Activated naive CD8-positive, alpha-beta T cell treated with anti-CD3 and anti-CD28 coated beads, Interleukin-2, amount 50 U/mL, for 24 hours (primary cell): ENCODE data around the gene SEMA7A.

Source experiments
- ATAC-seq: fragments of 150-1000 bp; cut with Tn5 transposase; one replicate; pipeline ENCODE4 v1.10.0; 2021
- DNase-seq: peaks from one replicate; pipeline ENCODE4 v3.0.0; 2021
- H3K27ac Mint-ChIP-seq: one replicate; pipeline ENCODE4 v1.8.0; 2021; ENCODE audit warnings: mild to moderate bottlenecking, mixed read lengths
- H3K27me3 Mint-ChIP-seq: one replicate; pipeline ENCODE4 v1.8.0; 2021; ENCODE audit warnings: mixed read lengths
- H3K36me3 Mint-ChIP-seq: one replicate; pipeline ENCODE4 v1.8.0; 2021; ENCODE audit warnings: low read depth, mixed read lengths
- H3K4me1 Mint-ChIP-seq: one replicate; pipeline ENCODE4 v1.8.0; 2021; ENCODE audit warnings: mixed read lengths
- H3K4me3 Mint-ChIP-seq: one replicate; pipeline ENCODE4 v1.8.0; 2021; ENCODE audit warnings: mild to moderate bottlenecking, moderate library complexity, mixed read lengths
- H3K9me3 Mint-ChIP-seq: one replicate; pipeline ENCODE4 v1.8.0; 2021; ENCODE audit warnings: mixed read lengths

The SEMA7A gene

DNA sequence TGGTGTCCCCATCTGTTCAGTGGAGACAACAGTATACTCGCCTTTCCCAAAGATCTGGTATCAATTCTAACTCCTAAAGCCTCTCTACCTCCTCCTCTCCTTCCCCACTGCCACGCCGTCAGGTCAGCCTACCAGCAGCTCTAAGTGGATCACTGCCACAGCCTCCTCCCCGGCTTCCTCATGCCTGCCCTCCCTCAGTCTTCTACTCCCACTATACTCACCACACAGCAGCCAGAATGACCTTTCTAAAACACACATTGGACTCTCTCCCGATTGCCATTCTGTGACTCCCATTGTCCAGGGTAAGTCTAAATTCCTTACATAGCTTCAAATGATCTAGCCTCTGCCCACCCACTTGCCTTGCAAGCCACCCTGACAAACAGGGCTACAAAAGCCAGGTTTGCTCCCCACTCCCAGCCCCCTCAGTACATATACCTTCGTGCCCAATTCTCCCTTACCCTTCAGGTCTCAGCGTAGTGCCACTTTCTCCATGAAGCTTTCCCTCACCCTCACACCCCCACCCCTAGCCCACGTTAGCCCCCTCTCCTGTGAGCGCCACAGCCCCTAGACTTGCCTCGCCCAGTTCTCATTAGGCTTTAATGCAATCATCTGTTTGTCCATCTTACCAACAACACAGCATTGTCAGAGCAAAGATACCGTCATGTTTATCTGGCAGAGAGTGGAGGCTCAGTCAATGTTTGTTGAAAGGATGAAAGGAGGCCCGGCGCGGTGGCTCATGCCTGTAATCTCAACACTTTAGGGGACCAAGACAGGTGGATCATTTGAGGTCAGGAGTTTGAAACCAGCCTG, 9.5 kb upstream of the SEMA7A start:
- DNase-seq (no peak), ATAC-seq (no peak)
- Mint-ChIP-seq H3K27me3 (no peaks in the 10 kb centered on the region), H3K4me1 (peaks cover 4% of the 10 kb centered on the region), H3K36me3 (peaks cover 13% of the 10 kb centered on the region), H3K9me3 (no peaks in the 10 kb centered on the region), H3K27ac (no peak overlapping the region), H3K4me3 (no peak overlapping the region)

- H3K9me3 Mint-ChIP-seq, result no peaks in the 10 kb centered on the region
- H3K27me3 Mint-ChIP-seq, result no peaks in the 10 kb centered on the region
- peaks cover 7% of the 10 kb centered on the region for H3K36me3 Mint-ChIP-seq
- H3K27ac Mint-ChIP-seq, result no peak overlapping the region
- no peak for DNase-seq
- peaks cover 10% of the 10 kb centered on the region for H3K4me1 Mint-ChIP-seq
- H3K4me3 Mint-ChIP-seq, result no peak overlapping the region
- no peak for ATAC-seq
These were observed 8.8 kb upstream of the SEMA7A start for GRCh38 chr15:74442604-74443003.

DNA sequence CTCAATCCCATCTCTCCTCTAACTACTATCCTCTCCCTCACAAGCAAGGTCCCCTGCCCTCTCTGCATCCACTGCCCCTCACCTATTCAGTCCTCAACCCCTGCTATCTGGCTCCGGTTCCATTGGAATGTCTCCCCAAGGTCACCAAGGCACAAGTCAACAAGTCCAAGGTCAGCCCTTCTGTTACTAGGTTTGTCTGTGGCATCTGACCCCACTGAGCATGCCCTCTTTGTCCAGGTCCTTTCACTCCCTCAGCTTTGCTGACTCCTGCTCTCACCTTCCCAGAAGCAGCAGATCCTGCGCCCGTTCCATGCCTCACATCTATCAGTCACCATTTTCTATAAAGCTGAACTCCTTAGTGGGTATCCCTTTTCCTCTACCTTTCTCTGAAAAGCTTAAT, 8.3 kb upstream of the SEMA7A start:
- H3K4me1 Mint-ChIP-seq, result peaks cover 10% of the 10 kb centered on the region
- H3K36me3 Mint-ChIP-seq, result peaks cover 7% of the 10 kb centered on the region
- H3K27ac Mint-ChIP-seq, result no peak overlapping the region
- ATAC-seq (no peak), DNase-seq (no peak)
- no peaks in the 10 kb centered on the region for H3K27me3 Mint-ChIP-seq
- H3K4me3 Mint-ChIP-seq, result no peak overlapping the region
- H3K9me3 Mint-ChIP-seq, result no peaks in the 10 kb centered on the region

GRCh38 chr15:74441248-74441941, 7.6 kb upstream of the SEMA7A start:
- peaks cover 16% of the 10 kb centered on the region for H3K4me1 Mint-ChIP-seq

DNA sequence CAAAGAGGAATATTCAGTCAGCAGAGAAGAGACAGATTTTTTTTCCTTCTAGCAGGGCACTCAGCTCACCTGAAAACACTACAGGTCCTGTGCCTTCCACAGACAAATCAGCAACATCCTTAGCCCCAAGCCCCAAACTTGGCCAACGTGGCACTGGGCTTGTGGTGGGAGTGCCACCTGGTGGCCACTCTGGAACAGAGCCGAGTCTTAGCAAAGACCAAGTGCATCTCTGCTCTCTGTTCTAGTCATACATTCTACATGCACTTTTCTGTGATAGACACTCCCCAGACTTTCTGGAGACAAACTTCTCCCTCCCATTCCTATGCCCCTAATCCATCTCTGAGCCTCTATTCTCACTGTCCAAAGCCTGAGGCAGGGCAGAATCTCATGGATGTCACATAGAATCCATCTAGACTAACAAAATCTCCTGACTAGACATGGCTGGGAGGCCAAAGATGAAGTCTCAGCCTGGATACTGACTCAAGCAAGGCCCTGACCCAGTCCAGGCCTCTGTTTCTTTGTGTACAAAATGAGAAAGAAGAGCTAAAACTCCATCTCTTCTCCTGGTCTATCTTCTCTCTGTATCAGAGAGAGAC, 5.1 kb upstream of the SEMA7A start:
- Mint-ChIP-seq H3K4me3 (no peak overlapping the region), H3K4me1 (peaks cover 41% of the 10 kb centered on the region), H3K27ac (peak overlapping the region; percentile 44), H3K27me3 (no peaks in the 10 kb centered on the region), H3K9me3 (no peaks in the 10 kb centered on the region), H3K36me3 (no peaks in the 10 kb centered on the region)
- ATAC-seq (peak; percentile 80), DNase-seq (peak; percentile 81)

More at GRCh38 chr15:74441248-74441941, 7.6 kb upstream of the SEMA7A start:
- Mint-ChIP-seq H3K36me3 (peaks cover 2% of the 10 kb centered on the region), H3K27ac (no peak overlapping the region), H3K9me3 (no peaks in the 10 kb centered on the region), H3K4me3 (no peak overlapping the region), H3K27me3 (no peaks in the 10 kb centered on the region)
- no peak for ATAC-seq
- no peak for DNase-seq

- DNase-seq (no peak), ATAC-seq (no peak)
- peak overlapping the region; percentile 44 for H3K27ac Mint-ChIP-seq
- H3K4me3 Mint-ChIP-seq, result no peak overlapping the region
- H3K36me3 Mint-ChIP-seq, result no peaks in the 10 kb centered on the region
- H3K27me3 Mint-ChIP-seq, result no peaks in the 10 kb centered on the region
- peaks cover 41% of the 10 kb centered on the region for H3K4me1 Mint-ChIP-seq
- H3K9me3 Mint-ChIP-seq, result no peaks in the 10 kb centered on the region
These were observed 4.4 kb upstream of the SEMA7A start for GRCh38 chr15:74438206-74438605.

DNA sequence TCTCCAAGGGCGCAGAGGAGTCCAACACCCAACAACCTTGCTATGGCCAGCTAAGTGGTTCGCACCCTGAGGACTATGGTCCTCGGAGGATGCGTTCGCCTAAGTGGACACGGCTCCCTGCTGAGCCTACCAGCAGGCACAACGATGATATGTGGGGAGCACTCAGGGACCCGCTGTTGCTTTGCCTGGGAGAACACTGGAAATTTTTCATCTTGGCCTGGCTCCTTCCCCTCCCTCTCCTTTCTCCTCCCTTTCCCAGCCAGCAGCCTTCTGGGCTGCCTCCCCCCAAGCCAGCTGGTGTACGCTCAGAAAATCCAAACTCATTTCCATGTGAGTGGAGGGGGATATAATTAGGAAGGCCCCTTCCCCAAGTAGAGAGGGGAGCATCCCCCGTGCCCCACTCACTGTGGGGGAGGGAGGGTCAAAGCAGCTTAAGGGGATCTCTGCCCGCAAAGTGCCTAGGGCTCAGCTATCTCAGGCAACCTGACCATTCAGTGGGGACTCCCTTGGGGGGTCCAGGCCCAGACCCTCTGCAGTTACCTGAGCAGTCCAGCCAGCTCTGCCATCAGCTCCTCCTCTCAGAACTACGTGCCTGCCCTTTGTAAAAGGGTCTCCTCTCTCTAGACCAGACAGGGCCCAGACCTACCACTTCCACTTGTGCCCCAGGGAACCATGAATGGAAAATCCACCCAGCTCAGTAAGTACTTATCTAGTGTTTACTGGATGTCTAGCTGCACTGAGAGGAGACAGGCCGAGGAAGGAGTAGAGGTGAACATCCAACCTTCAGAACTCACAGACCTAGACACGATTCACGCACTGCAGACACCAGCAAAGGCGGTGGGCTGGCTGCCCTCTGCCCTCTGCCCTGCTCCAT, 742 bp upstream of the SEMA7A start:
- peak overlapping the region; percentile 83 for H3K4me3 Mint-ChIP-seq
- peaks cover 67% of the 10 kb centered on the region for H3K4me1 Mint-ChIP-seq
- peak; percentile 9 for ATAC-seq
- no peaks in the 10 kb centered on the region for H3K9me3 Mint-ChIP-seq
- H3K36me3 Mint-ChIP-seq, result peaks cover 32% of the 10 kb centered on the region
- peak overlapping the region; percentile 91 for H3K27ac Mint-ChIP-seq
- no peaks in the 10 kb centered on the region for H3K27me3 Mint-ChIP-seq
- no peak for DNase-seq

DNA sequence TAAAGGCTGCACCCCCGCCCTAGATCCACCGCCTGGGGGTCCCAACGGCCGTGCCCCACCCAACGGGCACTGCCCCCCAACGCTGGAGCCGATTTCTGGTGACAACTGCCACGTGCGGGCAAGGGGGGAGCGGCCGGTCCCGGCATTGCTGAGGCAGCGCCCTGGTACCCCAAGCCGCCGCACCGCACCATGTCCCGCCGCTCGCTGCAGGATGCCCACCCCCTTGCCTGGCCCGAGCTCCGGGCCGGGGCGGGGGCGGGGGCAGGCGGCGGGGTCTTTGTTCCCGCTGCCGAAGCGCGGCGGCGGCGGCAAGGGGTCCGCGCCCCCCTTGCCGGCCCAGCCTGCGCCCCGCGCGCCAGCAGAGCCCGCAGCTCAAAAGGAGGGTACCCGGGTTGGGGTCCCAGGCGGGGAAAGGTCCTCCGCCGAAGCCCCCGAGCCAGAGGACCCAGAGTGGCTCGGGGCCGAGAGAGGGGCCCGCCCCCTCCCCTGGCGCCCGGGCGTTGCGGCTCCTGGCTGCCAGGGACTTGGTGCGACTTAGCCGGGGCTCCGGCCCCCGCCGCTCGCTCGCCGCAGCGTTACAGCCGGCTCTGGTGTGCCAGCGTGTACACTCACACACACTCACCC, 678 bp downstream of the SEMA7A start:
- Mint-ChIP-seq H3K9me3 (no peaks in the 10 kb centered on the region), H3K4me3 (peak overlapping the region; percentile 94), H3K27ac (peak overlapping the region; percentile 93)

GRCh38 chr15:74432271-74432967, 1.3 kb downstream of the SEMA7A start:
- DNase-seq (no peak), ATAC-seq (no peak)
- Mint-ChIP-seq H3K4me1 (peaks cover 78% of the 10 kb centered on the region), H3K27ac (peak overlapping the region; percentile 93), H3K27me3 (no peaks in the 10 kb centered on the region), H3K36me3 (peaks cover 51% of the 10 kb centered on the region), H3K9me3 (no peaks in the 10 kb centered on the region), H3K4me3 (peak overlapping the region; percentile 94)

More for the DNA sequence above, 678 bp downstream of the SEMA7A start:
- H3K4me1 Mint-ChIP-seq, result peaks cover 74% of the 10 kb centered on the region
- DNase-seq (no peak), ATAC-seq (no peak)
- H3K27me3 Mint-ChIP-seq, result no peaks in the 10 kb centered on the region
- H3K36me3 Mint-ChIP-seq, result peaks cover 45% of the 10 kb centered on the region

DNA sequence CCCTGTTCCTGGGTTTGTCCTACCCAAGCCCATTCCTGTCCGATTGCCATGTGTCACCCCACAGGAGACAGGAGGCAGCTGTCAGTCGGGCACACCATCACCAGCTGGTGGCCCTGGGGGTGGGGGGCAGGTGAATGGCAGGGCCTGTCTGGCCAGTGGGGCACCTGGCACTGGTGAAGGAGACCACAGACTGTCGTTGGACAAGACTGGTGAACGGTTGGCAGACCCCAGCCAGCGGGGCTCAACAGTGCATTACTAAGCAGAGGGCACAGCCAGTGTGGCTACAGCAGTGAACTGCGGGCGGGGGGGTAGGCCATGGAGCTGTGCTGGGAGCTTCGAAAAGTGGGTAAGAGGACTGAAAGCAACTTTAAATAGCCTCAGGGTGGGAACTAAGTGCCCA, 2.1 kb downstream of the SEMA7A start:
- Mint-ChIP-seq H3K4me3 (peak overlapping the region; percentile 94), H3K27me3 (no peaks in the 10 kb centered on the region), H3K27ac (peak overlapping the region; percentile 93), H3K4me1 (peaks cover 81% of the 10 kb centered on the region), H3K9me3 (no peaks in the 10 kb centered on the region), H3K36me3 (peaks cover 59% of the 10 kb centered on the region)
- DNase-seq (peak; percentile 43), ATAC-seq (no peak)

- peak overlapping the region; percentile 93 for H3K27ac Mint-ChIP-seq
- no peaks in the 10 kb centered on the region for H3K27me3 Mint-ChIP-seq
- no peak for ATAC-seq
- no peak for DNase-seq
- peak overlapping the region; percentile 94 for H3K4me3 Mint-ChIP-seq
- no peaks in the 10 kb centered on the region for H3K9me3 Mint-ChIP-seq
- H3K36me3 Mint-ChIP-seq, result peaks cover 65% of the 10 kb centered on the region
- peaks cover 81% of the 10 kb centered on the region for H3K4me1 Mint-ChIP-seq
These were observed 2.6 kb downstream of the SEMA7A start for GRCh38 chr15:74431116-74431515.

DNA sequence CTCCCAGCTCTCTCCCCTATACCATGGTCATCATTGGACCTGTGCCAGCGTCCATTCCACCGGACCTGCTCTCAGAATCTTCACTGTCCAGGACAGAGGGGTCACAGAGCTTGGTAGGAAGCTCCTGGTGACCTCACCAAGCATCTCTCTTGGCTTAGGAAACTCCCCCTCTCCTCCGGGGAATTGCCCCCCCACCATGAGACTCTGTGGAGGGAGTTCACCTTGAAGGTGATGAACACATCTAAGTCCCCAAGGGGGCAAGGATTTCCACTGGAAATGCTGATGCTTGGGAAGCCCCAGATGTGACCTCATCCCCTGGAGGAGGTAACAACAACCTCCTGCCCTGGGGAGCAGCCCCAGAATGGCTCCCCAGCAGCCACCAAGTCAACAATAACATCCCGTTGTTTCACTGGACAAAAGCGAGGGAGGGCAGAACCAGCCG, 3.2 kb downstream of the SEMA7A start:
- peak; percentile 26 for ATAC-seq
- Mint-ChIP-seq H3K27me3 (no peaks in the 10 kb centered on the region), H3K36me3 (peaks cover 70% of the 10 kb centered on the region), H3K9me3 (no peaks in the 10 kb centered on the region), H3K27ac (peak overlapping the region; percentile 93), H3K4me3 (peak overlapping the region; percentile 94), H3K4me1 (peaks cover 81% of the 10 kb centered on the region)
- peak; percentile 51 for DNase-seq

- H3K27ac Mint-ChIP-seq, result peak overlapping the region; percentile 93
- no peaks in the 10 kb centered on the region for H3K27me3 Mint-ChIP-seq
- H3K36me3 Mint-ChIP-seq, result peaks cover 72% of the 10 kb centered on the region
- ATAC-seq, result no peak
- H3K9me3 Mint-ChIP-seq, result no peaks in the 10 kb centered on the region
- DNase-seq, result no peak
- peak overlapping the region; percentile 94 for H3K4me3 Mint-ChIP-seq
- H3K4me1 Mint-ChIP-seq, result peaks cover 81% of the 10 kb centered on the region
These were observed 3.9 kb downstream of the SEMA7A start for GRCh38 chr15:74429781-74430400.
